K562 (cell line): ENCODE data around the gene SUOX. TPM values are rescaled to one million over a fixed set of nuclear protein-coding genes. Genes with fewer than 3 reads are reported as not detected.

Experiments used
- ATAC-seq: fragments of 200-7000 bp; cut with Tn5 transposase; 3 replicates; pipeline ENCODE4 v1.9.1; 2020; ENCODE audit warnings: moderate library complexity
- BruUV-seq: library from RNA; stranded (reverse); fragments of 400-500 nt; replicated peaks from 2 replicates; lab custom pipeline; 2021; lab: Mats Ljungman, UMichigan
- CTCF ChIA-PET: fragments of 300-600 bp; formaldehyde crosslinking; extraction: SDS; loops from one replicate; lab custom pipeline; 2021; ENCODE audit warnings: low intra/inter-chr PET ratio; lab: Yijun Ruan, JAX
- POLR2A ChIA-PET: fragments of 300-600, 350-650 bp; sonication (Branson Sonifier 250); formaldehyde crosslinking; extraction: SDS; loops from one replicate; lab custom pipeline; 2021; ENCODE audit warnings: antibody characterized with exemption, inconsistent platforms; lab: Yijun Ruan, JAX
- DNase-seq, 4 experiments: peaks; one replicate each; pipeline versions ENCODE4 v3.0.0 to v3.0.0-alpha.2; 2011 to 2018; ENCODE audit warnings: low spot score in 3 of 4, mixed read lengths in 3 of 4; ENCODE audit errors: extremely low read depth in 1 of 4
- FAIRE-seq: peaks from 2 replicates; lab custom pipeline; 2011; peaks lifted over from hg19 to GRCh38; lab: Jason Lieb, UNC
- H2AFZ ChIP-seq: 2 replicates; pipeline ENCODE4 v1.6.0; 2011; ENCODE audit warnings: low read depth, low read length, control low read depth, inconsistent platforms
- H3K27ac ChIP-seq: fragments of 200-600 bp; 3 replicates; pipeline ENCODE4 v1.8.0; 2011; ENCODE audit warnings: low read depth, mild to moderate bottlenecking, control low read depth, inconsistent platforms, low read length, moderate library complexity, mixed read lengths; ENCODE audit errors: extremely low read depth
- H3K27me3 ChIP-seq, 2 experiments: fragments of 300-600 bp in 1 of 2; 2 replicates in 1 of 2; 3 replicates in 1 of 2; pipeline versions ENCODE4 v1.6.0 to v1.8.0; 2011; ENCODE audit warnings: inconsistent platforms in 2 of 2, low read length in 2 of 2, mild to moderate bottlenecking in 1 of 2, mixed read lengths in 1 of 2, moderate library complexity in 1 of 2; ENCODE audit not compliant: control insufficient read depth in 2 of 2, insufficient read depth in 2 of 2
- H3K36me3 ChIP-seq: fragments of 300-600 bp; 3 replicates; pipeline ENCODE4 v1.8.0; 2011; ENCODE audit warnings: mild to moderate bottlenecking, low read length, inconsistent platforms; ENCODE audit not compliant: control insufficient read depth, insufficient read depth
- H3K4me1 ChIP-seq, 2 experiments: fragments of 200-600 bp in 1 of 2; replicated peaks in 1 of 2; 2 replicates in 1 of 2; 3 replicates in 1 of 2; pipeline versions ENCODE4 v1.5.1 to v1.8.0; 2011; ENCODE audit warnings: inconsistent platforms in 2 of 2, low read length in 2 of 2, mild to moderate bottlenecking in 1 of 2, mixed read lengths in 1 of 2, moderate library complexity in 1 of 2; ENCODE audit not compliant: control insufficient read depth in 2 of 2, insufficient read depth in 2 of 2
- H3K4me2 ChIP-seq: 2 replicates; pipeline ENCODE4 v1.6.1; 2011; ENCODE audit warnings: low read length, control low read depth, inconsistent platforms, mixed read lengths; ENCODE audit not compliant: insufficient read depth
- H3K4me3 ChIP-seq: fragments of 200-600 bp; sonication (generic), shearing (Covaris generic); 2 replicates; pipeline ENCODE4 v1.5.1; 2016; ENCODE audit warnings: control low read depth, inconsistent platforms
- H3K79me2 ChIP-seq: fragments of 200-600 bp; 3 replicates; pipeline ENCODE4 v1.8.0; 2011; ENCODE audit warnings: low read length, inconsistent platforms; ENCODE audit not compliant: control insufficient read depth, insufficient read depth
- H3K9ac ChIP-seq, 2 experiments: 2 replicates each; pipeline versions ENCODE4 v1.6.0 to v1.6.1; 2011; ENCODE audit warnings: low read depth in 2 of 2, low read length in 2 of 2, control low read depth in 1 of 2, inconsistent platforms in 1 of 2, mild to moderate bottlenecking in 1 of 2, mixed read lengths in 1 of 2; ENCODE audit not compliant: insufficient read depth in 1 of 2
- H3K9me1 ChIP-seq: one replicate; pipeline ENCODE4 v1.6.0; 2011; ENCODE audit warnings: inconsistent platforms, mild to moderate bottlenecking, low read length, moderate library complexity; ENCODE audit not compliant: control insufficient read depth, insufficient read depth
- H3K9me3 ChIP-seq: replicated peaks from 2 replicates; pipeline ENCODE4 v1.5.1; 2011; ENCODE audit warnings: low read depth, low read length, inconsistent platforms; ENCODE audit not compliant: control insufficient read depth, insufficient read depth
- H4K20me1 ChIP-seq: replicated peaks from 2 replicates; pipeline ENCODE4 v1.6.1; 2011; ENCODE audit warnings: low read length, inconsistent platforms, mixed read lengths; ENCODE audit not compliant: control insufficient read depth, insufficient read depth
- BCL6 ChIP-seq: fragments of 250-450 bp; sonication (Bioruptor Pico); IDR thresholded peaks from 2 replicates; pipeline ENCODE4 v1.4.0; 2020
- KLF13 ChIP-seq: fragments of 450-650 bp; IDR thresholded peaks from 2 replicates; pipeline ENCODE4 v1.6.1; 2016; ENCODE audit warnings: missing genetic modification characterization, low read depth, mild to moderate bottlenecking, missing compliant biosample characterization, moderate library complexity, borderline replicate concordance
- NEUROD1 ChIP-seq: fragments of 150-350 bp; IDR thresholded peaks from 2 replicates; pipeline ENCODE4 v1.6.1; 2014; ENCODE audit warnings: borderline replicate concordance, low read length, low read depth; ENCODE audit not compliant: partially characterized antibody
- SRF ChIP-seq, 2 experiments: fragments of 250-450, 450-650 bp in 1 of 2; sonication (Bioruptor Pico) in 1 of 2; sonication (generic) in 1 of 2; formaldehyde crosslinking; IDR thresholded peaks; 2 replicates each; pipeline versions ENCODE4 v1.5.0 to v1.5.1; 2020 to 2022; ENCODE audit warnings: mild to moderate bottlenecking in 1 of 2, missing genetic modification reagents in 1 of 2
- TCF7L2 ChIP-seq: fragments of 150-350 bp; IDR thresholded peaks from 2 replicates; pipeline ENCODE4 v1.6.1; 2016; ENCODE audit warnings: low read depth, mild to moderate bottlenecking, low read length, moderate library complexity
- WGBS: fragments of 100-300 bp; shearing (Covaris generic); methylation state at CpG from one replicate; pipeline ENCODE4 v1.1.6; 2016; ENCODE audit warnings: low coverage, mixed read lengths; ENCODE audit not compliant: insufficient coverage; ENCODE audit errors: missing lambda C conversion rate; 5-methylcytosine and 5-hydroxymethylcytosine counted together
- in situ Hi-C: fragments of 300-500 bp; cut with MboI; formaldehyde crosslinking; loops from 4 replicates; pipeline ENCODE4 v1.15.0; 2018; ENCODE audit warnings: inconsistent platforms, mixed read lengths
- intact Hi-C: fragments of 100-400 bp; cut with micrococcal nuclease; formaldehyde crosslinking; loops from 2 replicates; pipeline ENCODE4 v1.14.2; 2022
- polyA plus RNA-seq, 8 experiments: library from polyadenylated mRNA; depleted of rRNA in 4 of 8; stranded (reverse) in 5 of 8; unstranded in 3 of 8; fragments of >200 nt; fragmentation: Nextera tagmentation in 2 of 8; fragmentation: Illumina TruSeq in 1 of 8; extraction: Ambion mirVana in 2 of 8; extraction: Trizol in 1 of 8; gene quantifications; 2 replicates each; pipeline versions ENCODE4 v1.2.1 to v1.2.3, GENCODE V29; 2011 to 2014; ENCODE audit warnings: inconsistent platforms in 1 of 8, missing spikeins in 1 of 8
- total RNA-seq, 7 experiments: library from RNA; depleted of rRNA in 6 of 7; stranded (reverse); fragments of >200 nt in 6 of 7; fragmentation: Illumina TruSeq in 2 of 7; extraction: Trizol in 2 of 7; gene quantifications; 2 replicates each; pipeline versions ENCODE4 v1.2.1 to v1.2.3, GENCODE V29; 2011 to 2021; ENCODE audit warnings: low replicate concordance in 1 of 7
- TF ChIP-seq, protein P1 (sequence below): fragments of 250-450 bp; sonication (Bioruptor Pico); IDR thresholded peaks from 2 replicates; pipeline ENCODE4 v1.4.0; 2020

The SUOX gene
- total and polyA plus RNA-seq, 9 of the 15 experiments (the other 6 are each of a cell fraction or from before 2014, with no cell fraction given) = 9.2 to 39.7 (median 25.4) TPM

DNA sequence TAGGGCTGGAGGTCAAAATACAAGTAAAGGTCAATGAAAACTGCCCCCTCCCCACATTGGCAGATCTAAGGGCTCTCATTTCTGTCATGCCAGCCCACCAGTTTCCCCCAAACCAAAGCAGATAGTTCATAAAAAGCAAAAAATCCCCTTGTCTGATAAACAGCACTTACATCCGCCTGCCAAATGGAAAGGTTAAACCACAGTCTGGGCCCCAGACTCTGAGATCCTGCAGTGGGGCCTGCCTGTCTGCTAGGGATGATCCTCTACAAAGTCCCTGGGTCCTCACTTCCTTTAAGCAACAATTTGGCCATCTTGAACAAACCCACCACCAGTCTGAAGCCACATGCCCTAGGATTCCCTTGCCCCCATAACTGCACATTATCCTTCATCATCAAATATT, 34.9 kb downstream of the SUOX start:
- H3K9me1 ChIP-seq = no peaks in the 10 kb centered on the region
- peaks cover 0 to 6% of the 10 kb centered on the region in 2 experiments; a peak in 1 of 5 replicates for H3K4me1 ChIP-seq
- intact Hi-C loops (no loop called here), in situ Hi-C loops (loop anchor here (5.0 kb wide), 2 partner anchors 35 to 295 kb away; partner anchors contain the start of gene SUOX)
- H3K4me3 ChIP-seq = no peak overlapping the region
- H2AFZ ChIP-seq = no peak overlapping the region
- H3K36me3 ChIP-seq = peaks cover 91% of the 10 kb centered on the region
- no peaks in the 10 kb centered on the region for H4K20me1 ChIP-seq
- BruUV-seq = no TSS peak
- 92% methylated on average over 1 of the region's 1 CpG for WGBS
- no peaks in the 10 kb centered on the region for H3K27me3 ChIP-seq
- no peaks in the 10 kb centered on the region for H3K9me3 ChIP-seq
- H3K27ac ChIP-seq = no peak overlapping the region
- H3K79me2 ChIP-seq = no peaks in the 10 kb centered on the region
- CTCF ChIA-PET = no interaction called here
- no peak for TF ChIP-seq KLF13
- TF ChIP-seq SRF (CRISPR knock-in tag; IDR thresholded peaks at IDR 0.05) = no peak
- no peak for TF ChIP-seq TCF7L2
- TF ChIP-seq NEUROD1 = no peak
- no peak for TF ChIP-seq BCL6 (CRISPR knock-in tag)
- TF ChIP-seq, protein P1, sequence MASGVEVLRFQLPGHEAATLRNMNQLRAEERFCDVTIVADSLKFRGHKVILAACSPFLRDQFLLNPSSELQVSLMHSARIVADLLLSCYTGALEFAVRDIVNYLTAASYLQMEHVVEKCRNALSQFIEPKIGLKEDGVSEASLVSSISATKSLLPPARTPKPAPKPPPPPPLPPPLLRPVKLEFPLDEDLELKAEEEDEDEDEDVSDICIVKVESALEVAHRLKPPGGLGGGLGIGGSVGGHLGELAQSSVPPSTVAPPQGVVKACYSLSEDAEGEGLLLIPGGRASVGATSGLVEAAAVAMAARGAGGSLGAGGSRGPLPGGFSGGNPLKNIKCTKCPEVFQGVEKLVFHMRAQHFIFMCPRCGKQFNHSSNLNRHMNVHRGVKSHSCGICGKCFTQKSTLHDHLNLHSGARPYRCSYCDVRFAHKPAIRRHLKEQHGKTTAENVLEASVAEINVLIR (CRISPR knock-in tag) = no peak
- ATAC-seq (no peak), FAIRE-seq (no peak), DNase-seq (no peak)
- POLR2A ChIA-PET = interaction anchor here (0.6 kb wide), 1 partner anchor 17 kb away, joined by 3 read pairs; no protein-coding TSS in a partner anchor
- no peak overlapping the region for H3K9ac ChIP-seq
- no peak overlapping the region for H3K4me2 ChIP-seq
